Retinal pigment epithelial cell (primary cell): ENCODE data around the gene CYB561D2.

Experiments used
- DNase-seq: peaks from one replicate; pipeline ENCODE4 v3.0.0-alpha.2; 2010; ENCODE audit warnings: low read depth
- H3K4me3 ChIP-seq: 2 replicates; pipeline ENCODE4 v1.5.1; 2011; ENCODE audit warnings: mild to moderate bottlenecking, low read length, control low read depth, moderate library complexity
- TF ChIP-seq, protein P1 (sequence below): conservative IDR thresholded peaks from 2 replicates; pipeline ENCODE4 v1.5.1; 2011; ENCODE audit warnings: low read depth, low read length, control low read depth, inconsistent platforms

Gene CYB561D2

GRCh38 chr3:50341996-50342650, 8.5 kb upstream of the CYB561D2 start:
- TF ChIP-seq, protein P1, sequence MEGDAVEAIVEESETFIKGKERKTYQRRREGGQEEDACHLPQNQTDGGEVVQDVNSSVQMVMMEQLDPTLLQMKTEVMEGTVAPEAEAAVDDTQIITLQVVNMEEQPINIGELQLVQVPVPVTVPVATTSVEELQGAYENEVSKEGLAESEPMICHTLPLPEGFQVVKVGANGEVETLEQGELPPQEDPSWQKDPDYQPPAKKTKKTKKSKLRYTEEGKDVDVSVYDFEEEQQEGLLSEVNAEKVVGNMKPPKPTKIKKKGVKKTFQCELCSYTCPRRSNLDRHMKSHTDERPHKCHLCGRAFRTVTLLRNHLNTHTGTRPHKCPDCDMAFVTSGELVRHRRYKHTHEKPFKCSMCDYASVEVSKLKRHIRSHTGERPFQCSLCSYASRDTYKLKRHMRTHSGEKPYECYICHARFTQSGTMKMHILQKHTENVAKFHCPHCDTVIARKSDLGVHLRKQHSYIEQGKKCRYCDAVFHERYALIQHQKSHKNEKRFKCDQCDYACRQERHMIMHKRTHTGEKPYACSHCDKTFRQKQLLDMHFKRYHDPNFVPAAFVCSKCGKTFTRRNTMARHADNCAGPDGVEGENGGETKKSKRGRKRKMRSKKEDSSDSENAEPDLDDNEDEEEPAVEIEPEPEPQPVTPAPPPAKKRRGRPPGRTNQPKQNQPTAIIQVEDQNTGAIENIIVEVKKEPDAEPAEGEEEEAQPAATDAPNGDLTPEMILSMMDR: no peak
- no peak overlapping the region for H3K4me3 ChIP-seq
- DNase-seq: no peak

DNA sequence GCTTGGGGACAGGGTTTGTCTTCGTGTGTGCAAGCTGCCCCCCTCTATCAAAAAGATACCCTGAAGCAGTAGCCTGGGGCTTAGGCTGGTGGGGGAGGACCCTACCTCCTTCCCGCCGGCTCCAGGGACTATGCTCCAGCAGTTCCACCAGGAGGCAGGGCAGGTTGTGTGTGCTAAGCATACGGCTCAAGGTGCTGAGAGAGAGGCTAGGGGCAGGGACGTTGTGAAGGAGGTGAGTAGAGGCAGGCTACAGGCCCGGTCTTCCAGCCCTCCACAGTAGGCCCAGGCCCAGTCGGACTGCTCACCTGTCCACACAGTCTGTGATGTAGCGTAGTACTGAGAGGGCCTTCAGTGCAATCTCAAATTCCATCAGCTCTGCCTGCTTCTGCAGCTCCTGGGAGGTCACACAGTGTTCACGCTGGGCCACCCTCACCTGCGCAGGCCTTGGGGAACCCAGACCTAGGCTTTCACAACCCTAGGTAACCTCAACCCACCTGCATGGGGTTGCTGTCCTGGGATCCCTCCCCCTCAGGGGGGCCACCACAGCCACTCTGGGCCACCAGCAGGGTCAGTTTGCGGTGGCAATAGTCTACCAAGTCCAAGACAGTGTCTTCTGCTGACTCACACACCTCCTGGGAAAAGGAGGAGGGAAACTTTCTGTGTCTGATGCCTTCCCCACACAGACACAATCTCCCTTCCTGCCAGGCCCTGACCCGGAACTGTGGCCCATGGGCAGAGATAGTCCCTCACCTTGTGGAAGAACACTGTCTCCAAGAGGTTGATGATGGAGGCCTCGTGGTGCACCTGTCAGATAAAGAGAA, 7.6 kb upstream of the CYB561D2 start:
- TF ChIP-seq, protein P1: peak; percentile 11
- DNase-seq: no peak
- no peak overlapping the region for H3K4me3 ChIP-seq

DNA sequence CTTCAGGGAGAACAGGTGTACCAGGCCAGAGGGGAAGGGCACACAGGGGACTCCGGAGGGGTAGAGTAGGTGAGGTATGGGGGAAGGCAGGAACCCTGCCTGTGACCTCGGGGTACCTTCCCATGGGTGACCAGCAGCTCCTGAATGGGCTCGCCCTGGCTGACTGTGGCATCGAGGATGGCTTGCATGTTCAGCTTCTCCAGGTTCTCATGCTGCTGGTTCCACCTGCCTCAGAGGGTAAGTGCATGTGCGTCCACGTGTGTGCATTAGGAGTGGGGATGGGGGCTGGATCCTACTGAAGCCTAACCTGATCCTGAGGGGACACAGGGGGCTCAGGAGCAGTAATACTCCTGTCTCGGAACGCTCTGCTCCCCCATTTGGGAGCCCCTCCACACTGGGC, 5.7 kb upstream of the CYB561D2 start:
- DNase-seq: no peak
- peak overlapping the region; percentile 58 for H3K4me3 ChIP-seq
- TF ChIP-seq, protein P1: no peak

DNA sequence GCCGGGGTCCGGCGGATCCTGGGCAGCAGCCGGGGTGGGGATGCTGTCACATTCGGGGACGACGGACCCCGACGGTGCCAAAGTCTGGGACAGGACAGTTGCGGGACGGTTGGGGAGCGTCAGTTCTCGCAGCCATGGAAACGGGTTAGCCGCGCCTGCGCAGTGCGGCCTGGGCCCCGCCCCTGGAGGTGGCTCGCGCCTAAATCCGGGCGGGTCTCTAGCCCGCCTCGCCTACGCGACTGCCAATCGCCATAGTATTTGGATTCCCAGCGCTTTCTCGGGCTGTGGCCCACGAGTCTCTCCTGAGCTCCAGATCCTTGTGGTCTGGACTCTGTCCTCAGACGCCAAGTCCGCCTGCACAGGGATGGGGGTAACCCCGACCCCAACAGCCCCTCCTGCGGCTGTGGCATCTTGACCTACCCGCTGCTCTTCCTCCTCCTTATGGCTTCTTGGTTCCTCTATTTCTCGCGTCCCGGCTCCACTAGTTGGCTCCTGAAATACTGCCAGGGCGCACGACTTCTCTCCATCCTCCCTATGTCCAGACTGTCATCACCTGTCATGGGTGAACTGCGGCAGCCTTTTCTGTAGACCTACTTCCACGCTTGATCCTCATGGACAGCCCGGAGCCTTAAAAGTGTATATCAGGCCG, 5.0 kb upstream of the CYB561D2 start, which contains the start of gene ZMYND10:
ZMYND10 (minus strand) TSS at position 147 of the 649 bp plus-strand sequence. CDS start 153 bp downstream, outside the sequence.
- peak within 1 kb of the TSS; percentile 58 for H3K4me3 ChIP-seq
- TF ChIP-seq, protein P1: no peak
- DNase-seq: no peak

DNA sequence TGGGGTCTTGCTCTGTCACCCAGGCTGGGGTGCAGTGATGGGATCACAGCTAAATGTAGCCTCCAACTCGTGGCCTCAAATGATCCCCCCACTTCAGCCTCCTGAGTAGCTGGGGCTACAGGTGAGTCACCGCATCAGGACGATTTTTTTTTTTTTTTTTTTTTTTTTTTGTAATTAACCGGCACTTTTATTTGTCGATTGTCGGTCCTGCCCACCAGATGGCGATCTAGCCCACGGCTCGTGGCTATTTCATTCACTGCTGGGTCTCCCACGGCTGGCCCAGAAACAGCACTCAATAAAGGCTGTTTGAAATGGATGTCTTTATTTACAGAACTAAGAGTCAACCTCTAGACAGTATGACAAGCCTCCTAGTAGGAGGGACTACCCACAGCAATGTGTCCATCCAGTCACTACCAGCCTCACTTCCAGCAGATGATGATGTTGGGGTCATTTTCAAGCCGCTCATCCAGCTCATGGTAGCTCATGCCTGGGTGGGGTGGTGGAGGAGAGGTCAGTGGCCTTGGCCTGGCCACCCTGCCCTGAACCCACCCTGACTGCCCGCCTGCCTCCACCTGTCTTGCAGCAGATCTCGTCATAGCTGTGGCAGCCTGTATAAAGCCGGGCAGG, 3.4 kb upstream of the CYB561D2 start:
- no peak overlapping the region for H3K4me3 ChIP-seq
- TF ChIP-seq, protein P1: peak; percentile 72
- DNase-seq: no peak

DNA sequence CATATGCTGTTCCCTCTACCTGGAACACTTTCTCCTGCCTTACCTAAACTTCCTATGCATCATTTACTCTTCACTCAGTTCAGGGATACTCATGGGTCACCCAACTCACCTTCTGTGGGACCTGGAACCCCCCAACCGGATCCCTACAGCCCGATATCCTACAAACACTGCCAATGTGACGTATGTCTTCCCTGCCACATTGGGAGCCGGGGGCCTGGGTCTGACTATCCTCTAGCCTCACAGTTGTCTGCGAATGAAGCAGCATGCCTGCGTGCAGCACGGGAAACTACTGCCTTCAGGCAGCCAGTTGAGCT, 492 bp upstream of the CYB561D2 start:
- peak overlapping the region; percentile 91 for H3K4me3 ChIP-seq
- TF ChIP-seq, protein P1: no peak
- no peak for DNase-seq
